ENCODE measurements around the gene SLX4.

SLX4 gene

DNA sequence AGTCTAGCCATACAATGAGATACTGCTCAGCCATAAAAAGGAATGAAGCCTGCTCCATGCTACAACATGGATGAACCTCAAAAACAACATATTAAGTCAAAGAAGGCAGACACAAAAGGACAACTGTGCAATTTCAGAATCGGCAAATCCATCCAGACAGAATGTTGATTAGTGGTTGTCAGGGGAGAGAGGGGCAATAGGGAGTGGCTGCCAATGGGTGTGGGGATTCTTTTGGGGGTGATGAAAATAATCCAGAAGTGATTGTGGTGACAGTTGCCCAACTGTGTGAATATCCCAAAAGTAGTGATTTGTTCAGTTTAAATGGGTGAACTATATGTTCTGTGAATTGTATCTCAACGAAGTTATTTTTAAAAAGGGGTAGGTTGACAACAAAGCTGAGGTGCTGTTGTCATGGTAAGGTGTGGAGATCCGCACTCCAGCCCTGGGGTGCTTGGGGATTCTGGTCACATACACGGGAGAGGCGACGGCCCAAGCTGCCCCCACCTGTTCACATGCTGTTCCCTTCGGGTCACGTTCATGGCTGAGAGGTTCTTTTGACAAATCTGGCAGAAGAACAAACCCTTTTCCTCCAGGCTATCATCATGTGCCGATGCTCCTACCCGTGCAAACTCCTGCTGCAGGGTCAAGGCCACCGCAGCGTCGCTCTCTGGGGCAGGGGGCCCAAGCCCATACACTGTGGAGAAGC lies 9.6 kb downstream of the SLX4 start:
- H3K27ac ChIP-seq (ENCODE audit: low read depth in 2 of 2, low read length in 2 of 2): no peak overlapping the region
- no peaks in the 10 kb centered on the region for H3K27me3 ChIP-seq (ENCODE audit: control insufficient read depth in 2 of 2, insufficient read depth in 2 of 2, low read length in 2 of 2)
- H3K9me3 ChIP-seq (ENCODE audit: control insufficient read depth in 2 of 2, low read length in 2 of 2): no peaks in the 10 kb centered on the region
- H3K36me3 ChIP-seq (ENCODE audit: control insufficient read depth in 2 of 2, insufficient read depth in 2 of 2, low read length in 2 of 2): peaks cover 0 to 24% of the 10 kb centered on the region in 2 donors
- no peak overlapping the region for H3K4me3 ChIP-seq (ENCODE audit: low read length in 2 of 2)
- H3K9ac ChIP-seq (ENCODE audit: low read depth in 1 of 2, low read length in 2 of 2): no peak overlapping the region
- no peaks in the 10 kb centered on the region for H3K4me1 ChIP-seq (ENCODE audit: control insufficient read depth in 2 of 2, insufficient read depth in 2 of 2, low read length in 2 of 2)

- Histone ChIP-seq H3K9ac (ENCODE audit: low read depth in 1 of 2, low read length in 2 of 2) (no peak overlapping the region), H3K9me3 (ENCODE audit: control insufficient read depth in 2 of 2, low read length in 2 of 2) (no peaks in the 10 kb centered on the region), H3K36me3 (ENCODE audit: control insufficient read depth in 2 of 2, insufficient read depth in 2 of 2, low read length in 2 of 2) (peaks cover 0 to 24% of the 10 kb centered on the region in 2 donors), H3K4me3 (ENCODE audit: low read length in 2 of 2) (no peak overlapping the region), H3K27me3 (ENCODE audit: control insufficient read depth in 2 of 2, insufficient read depth in 2 of 2, low read length in 2 of 2) (no peaks in the 10 kb centered on the region), H3K27ac (ENCODE audit: low read depth in 2 of 2, low read length in 2 of 2) (no peak overlapping the region), H3K4me1 (ENCODE audit: control insufficient read depth in 2 of 2, insufficient read depth in 2 of 2, low read length in 2 of 2) (no peaks in the 10 kb centered on the region)
Observed at GRCh38 chr16:3599922-3600321, 11.5 kb downstream of the SLX4 start.

DNA sequence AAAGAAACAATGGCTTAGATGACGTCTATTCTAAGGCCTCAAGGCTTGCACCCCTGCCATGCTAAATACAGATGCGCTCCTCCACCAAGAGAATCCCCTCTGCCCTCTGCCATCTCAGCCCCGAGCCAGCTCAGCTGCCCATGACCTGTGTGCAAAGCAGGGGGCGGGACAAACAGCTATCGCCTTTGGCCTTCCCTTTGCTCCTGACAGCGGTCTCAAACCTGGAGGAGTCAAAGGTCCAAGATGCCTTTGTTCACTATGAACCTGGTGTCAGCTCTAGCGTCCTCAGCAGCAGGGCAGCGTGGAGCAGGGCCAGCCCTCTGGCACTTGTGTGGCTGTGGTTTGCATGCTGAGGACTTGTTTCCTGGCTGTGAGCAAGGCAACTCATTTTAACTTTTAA lies 12.3 kb downstream of the SLX4 start:
- Histone ChIP-seq H3K27ac (ENCODE audit: low read depth in 2 of 2, low read length in 2 of 2) (no peak overlapping the region), H3K9me3 (ENCODE audit: control insufficient read depth in 2 of 2, low read length in 2 of 2) (no peaks in the 10 kb centered on the region), H3K27me3 (ENCODE audit: control insufficient read depth in 2 of 2, insufficient read depth in 2 of 2, low read length in 2 of 2) (no peaks in the 10 kb centered on the region), H3K4me3 (ENCODE audit: low read length in 2 of 2) (no peak overlapping the region), H3K4me1 (ENCODE audit: control insufficient read depth in 2 of 2, insufficient read depth in 2 of 2, low read length in 2 of 2) (no peaks in the 10 kb centered on the region), H3K9ac (ENCODE audit: low read depth in 1 of 2, low read length in 2 of 2) (no peak overlapping the region), H3K36me3 (ENCODE audit: control insufficient read depth in 2 of 2, insufficient read depth in 2 of 2, low read length in 2 of 2) (peaks cover 0 to 25% of the 10 kb centered on the region in 2 donors)

- H3K4me1 ChIP-seq (ENCODE audit: control insufficient read depth in 2 of 2, insufficient read depth in 2 of 2, low read length in 2 of 2): no peaks in the 10 kb centered on the region
- H3K36me3 ChIP-seq (ENCODE audit: control insufficient read depth in 2 of 2, insufficient read depth in 2 of 2, low read length in 2 of 2): peaks cover 0 to 24% of the 10 kb centered on the region in 2 donors
- H3K9me3 ChIP-seq (ENCODE audit: control insufficient read depth in 2 of 2, low read length in 2 of 2): no peaks in the 10 kb centered on the region
- no peaks in the 10 kb centered on the region for H3K27me3 ChIP-seq (ENCODE audit: control insufficient read depth in 2 of 2, insufficient read depth in 2 of 2, low read length in 2 of 2)
- H3K9ac ChIP-seq (ENCODE audit: low read depth in 1 of 2, low read length in 2 of 2): no peak overlapping the region
- H3K27ac ChIP-seq (ENCODE audit: low read depth in 2 of 2, low read length in 2 of 2): no peak overlapping the region
- H3K4me3 ChIP-seq (ENCODE audit: low read length in 2 of 2): no peak overlapping the region
Observed at GRCh38 chr16:3598236-3598635, 13.2 kb downstream of the SLX4 start.

DNA sequence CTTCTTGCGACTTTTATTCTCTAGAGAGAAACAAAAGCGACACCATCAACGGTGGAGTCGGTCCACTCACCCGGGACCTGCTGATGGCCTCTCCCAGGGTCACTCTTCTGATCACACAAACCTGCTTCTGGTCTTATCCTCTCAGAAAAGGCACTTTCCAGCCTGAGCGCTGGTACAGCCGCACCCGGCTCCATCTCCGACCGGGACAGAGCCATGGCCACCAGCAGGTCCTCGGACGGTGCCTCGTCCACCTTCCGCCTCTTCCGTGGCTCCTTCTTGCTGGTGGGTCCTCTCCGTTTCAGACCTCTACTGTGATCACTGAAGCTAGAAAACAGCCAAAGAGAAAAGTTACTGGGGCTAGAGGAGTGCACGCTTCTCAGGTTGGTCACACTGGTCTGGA lies 13.7 kb downstream of the SLX4 start:
- H3K9me3 ChIP-seq (ENCODE audit: control insufficient read depth in 2 of 2, low read length in 2 of 2): no peaks in the 10 kb centered on the region
- H3K9ac ChIP-seq (ENCODE audit: low read depth in 1 of 2, low read length in 2 of 2): no peak overlapping the region
- no peaks in the 10 kb centered on the region for H3K27me3 ChIP-seq (ENCODE audit: control insufficient read depth in 2 of 2, insufficient read depth in 2 of 2, low read length in 2 of 2)
- H3K4me3 ChIP-seq (ENCODE audit: low read length in 2 of 2): no peak overlapping the region
- H3K36me3 ChIP-seq (ENCODE audit: control insufficient read depth in 2 of 2, insufficient read depth in 2 of 2, low read length in 2 of 2): peaks cover 0 to 21% of the 10 kb centered on the region in 2 donors
- H3K4me1 ChIP-seq (ENCODE audit: control insufficient read depth in 2 of 2, insufficient read depth in 2 of 2, low read length in 2 of 2): no peaks in the 10 kb centered on the region
- H3K27ac ChIP-seq (ENCODE audit: low read depth in 2 of 2, low read length in 2 of 2): no peak overlapping the region

DNA sequence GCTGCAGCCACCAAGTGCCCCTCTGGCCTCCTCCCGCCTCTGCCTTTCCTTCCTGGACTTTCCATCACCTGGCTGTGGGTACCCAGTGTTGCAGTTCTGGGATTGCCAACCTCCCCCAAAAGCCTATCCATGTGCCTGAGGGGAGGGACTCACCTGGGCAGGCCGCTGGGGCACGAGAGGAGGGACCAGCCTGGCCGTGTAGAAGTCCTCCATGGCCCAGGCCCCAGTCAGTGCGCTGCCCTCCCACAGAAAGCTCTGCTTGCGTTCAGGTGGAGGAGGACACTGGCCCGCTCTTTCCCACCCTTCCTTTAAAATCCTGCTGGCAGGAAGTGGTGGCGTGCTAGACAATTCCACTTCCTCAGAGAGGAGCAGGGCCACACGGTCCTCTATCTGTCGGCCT lies 14.2 kb downstream of the SLX4 start:
- Histone ChIP-seq H3K9me3 (ENCODE audit: control insufficient read depth in 2 of 2, low read length in 2 of 2) (no peaks in the 10 kb centered on the region), H3K27ac (ENCODE audit: low read depth in 2 of 2, low read length in 2 of 2) (no peak overlapping the region), H3K4me1 (ENCODE audit: control insufficient read depth in 2 of 2, insufficient read depth in 2 of 2, low read length in 2 of 2) (no peaks in the 10 kb centered on the region), H3K36me3 (ENCODE audit: control insufficient read depth in 2 of 2, insufficient read depth in 2 of 2, low read length in 2 of 2) (peaks cover under 1 to 17% of the 10 kb centered on the region in 2 donors), H3K27me3 (ENCODE audit: control insufficient read depth in 2 of 2, insufficient read depth in 2 of 2, low read length in 2 of 2) (no peaks in the 10 kb centered on the region), H3K4me3 (ENCODE audit: low read length in 2 of 2) (no peak overlapping the region), H3K9ac (ENCODE audit: low read depth in 1 of 2, low read length in 2 of 2) (no peak overlapping the region)

- Histone ChIP-seq H3K27me3 (ENCODE audit: control insufficient read depth in 2 of 2, insufficient read depth in 2 of 2, low read length in 2 of 2) (no peaks in the 10 kb centered on the region), H3K4me1 (ENCODE audit: control insufficient read depth in 2 of 2, insufficient read depth in 2 of 2, low read length in 2 of 2) (no peaks in the 10 kb centered on the region), H3K27ac (ENCODE audit: low read depth in 2 of 2, low read length in 2 of 2) (no peak overlapping the region), H3K36me3 (ENCODE audit: control insufficient read depth in 2 of 2, insufficient read depth in 2 of 2, low read length in 2 of 2) (peaks cover 5 to 17% of the 10 kb centered on the region in 2 donors), H3K4me3 (ENCODE audit: low read length in 2 of 2) (no peak overlapping the region), H3K9ac (ENCODE audit: low read depth in 1 of 2, low read length in 2 of 2) (no peak overlapping the region), H3K9me3 (ENCODE audit: control insufficient read depth in 2 of 2, low read length in 2 of 2) (no peaks in the 10 kb centered on the region)
Observed at GRCh38 chr16:3596101-3596861, 15.1 kb downstream of the SLX4 start.

DNA sequence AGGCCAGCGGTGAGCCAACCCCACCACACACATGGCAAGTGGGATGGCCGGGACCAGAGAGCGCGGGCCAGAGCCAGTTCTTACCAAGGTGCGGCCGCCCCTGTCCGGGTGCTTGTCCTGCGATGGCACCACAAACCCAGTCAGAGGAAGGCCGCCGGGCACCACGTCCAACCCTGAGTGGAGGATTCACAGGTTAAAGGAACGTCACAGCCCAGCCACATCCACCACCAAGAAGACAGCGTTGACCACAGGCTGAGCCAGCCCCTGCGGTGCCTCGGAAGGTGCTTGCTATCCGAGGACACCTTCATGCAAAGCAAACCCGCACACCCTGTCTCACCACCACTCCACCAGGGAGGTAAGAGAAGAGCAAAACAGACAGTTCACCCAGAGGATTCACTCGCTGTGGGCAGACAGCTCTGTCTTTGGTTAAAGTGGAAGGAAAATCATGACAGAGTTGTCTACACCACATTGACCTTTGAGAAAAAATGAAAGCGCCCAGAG lies 15.8 kb downstream of the SLX4 start:
- H3K4me1 ChIP-seq (ENCODE audit: control insufficient read depth in 2 of 2, insufficient read depth in 2 of 2, low read length in 2 of 2): no peaks in the 10 kb centered on the region
- peaks cover 5 to 14% of the 10 kb centered on the region in 2 donors for H3K36me3 ChIP-seq (ENCODE audit: control insufficient read depth in 2 of 2, insufficient read depth in 2 of 2, low read length in 2 of 2)
- H3K4me3 ChIP-seq (ENCODE audit: low read length in 2 of 2): no peak overlapping the region
- H3K9me3 ChIP-seq (ENCODE audit: control insufficient read depth in 2 of 2, low read length in 2 of 2): no peaks in the 10 kb centered on the region
- H3K27me3 ChIP-seq (ENCODE audit: control insufficient read depth in 2 of 2, insufficient read depth in 2 of 2, low read length in 2 of 2): no peaks in the 10 kb centered on the region
- no peak overlapping the region for H3K9ac ChIP-seq (ENCODE audit: low read depth in 1 of 2, low read length in 2 of 2)
- H3K27ac ChIP-seq (ENCODE audit: low read depth in 2 of 2, low read length in 2 of 2): no peak overlapping the region

- no peak overlapping the region for H3K9ac ChIP-seq (ENCODE audit: low read depth in 1 of 2, low read length in 2 of 2)
- no peaks in the 10 kb centered on the region for H3K27me3 ChIP-seq (ENCODE audit: control insufficient read depth in 2 of 2, insufficient read depth in 2 of 2, low read length in 2 of 2)
- peaks cover 5 to 12% of the 10 kb centered on the region in 2 donors for H3K36me3 ChIP-seq (ENCODE audit: control insufficient read depth in 2 of 2, insufficient read depth in 2 of 2, low read length in 2 of 2)
- H3K9me3 ChIP-seq (ENCODE audit: control insufficient read depth in 2 of 2, low read length in 2 of 2): no peaks in the 10 kb centered on the region
- no peak overlapping the region for H3K27ac ChIP-seq (ENCODE audit: low read depth in 2 of 2, low read length in 2 of 2)
- no peaks in the 10 kb centered on the region for H3K4me1 ChIP-seq (ENCODE audit: control insufficient read depth in 2 of 2, insufficient read depth in 2 of 2, low read length in 2 of 2)
- H3K4me3 ChIP-seq (ENCODE audit: low read length in 2 of 2): no peak overlapping the region
Observed at GRCh38 chr16:3595110-3595486, 16.3 kb downstream of the SLX4 start.

DNA sequence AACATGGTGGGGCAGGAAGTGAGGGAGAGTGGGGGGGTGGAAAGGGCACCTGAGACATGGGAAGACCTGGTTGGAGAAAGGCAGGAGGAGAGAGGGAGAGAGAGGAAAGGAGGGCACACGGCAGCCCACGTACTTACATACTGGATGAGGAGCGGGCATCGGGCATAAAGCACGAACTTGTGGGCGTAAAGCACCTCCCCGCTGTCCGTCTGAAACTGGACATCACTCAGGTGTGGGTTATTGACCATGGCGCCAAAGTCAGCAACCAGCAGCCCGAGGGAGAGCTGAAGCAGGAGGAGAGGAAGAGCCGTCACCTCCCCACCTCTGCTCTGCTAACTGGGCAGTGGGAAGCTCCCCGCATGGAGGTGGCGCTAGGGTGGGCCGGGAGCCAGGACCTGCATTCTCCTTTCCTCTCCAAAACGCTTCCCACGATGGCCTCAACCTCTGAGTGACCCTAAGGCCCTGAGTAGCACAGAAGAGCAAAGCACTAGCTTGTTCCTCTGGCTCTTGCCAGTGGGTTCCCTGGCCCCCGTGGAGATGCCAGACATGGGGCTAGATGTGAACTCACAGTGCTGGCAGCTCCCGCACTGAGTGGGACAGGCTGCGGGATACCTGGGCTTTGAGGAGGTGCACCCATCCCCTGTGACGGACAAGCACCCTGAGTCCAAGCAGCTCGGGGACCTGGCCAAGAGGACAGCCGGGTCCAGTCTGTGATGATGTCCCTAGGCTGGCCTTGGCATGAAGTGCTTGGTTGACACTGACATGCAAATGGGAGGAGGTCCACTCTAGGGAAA lies 16.9 kb downstream of the SLX4 start:
- H3K9ac ChIP-seq (ENCODE audit: low read depth in 1 of 2, low read length in 2 of 2): no peak overlapping the region
- H3K4me3 ChIP-seq (ENCODE audit: low read length in 2 of 2): no peak overlapping the region
- H3K27me3 ChIP-seq (ENCODE audit: control insufficient read depth in 2 of 2, insufficient read depth in 2 of 2, low read length in 2 of 2): no peaks in the 10 kb centered on the region
- H3K36me3 ChIP-seq (ENCODE audit: control insufficient read depth in 2 of 2, insufficient read depth in 2 of 2, low read length in 2 of 2): peaks cover 5 to 7% of the 10 kb centered on the region in 2 donors
- no peaks in the 10 kb centered on the region for H3K4me1 ChIP-seq (ENCODE audit: control insufficient read depth in 2 of 2, insufficient read depth in 2 of 2, low read length in 2 of 2)
- H3K9me3 ChIP-seq (ENCODE audit: control insufficient read depth in 2 of 2, low read length in 2 of 2): no peaks in the 10 kb centered on the region
- H3K27ac ChIP-seq (ENCODE audit: low read depth in 2 of 2, low read length in 2 of 2): no peak overlapping the region

All from mucosa of rectum (tissue), 2 donors.